Measurements from ENCODE around the gene LAMA3.

The LAMA3 gene

GRCh38 chr18:23935804-23936203, 246.6 kb downstream of the LAMA3 start:
- DNase-seq (ENCODE audit: low read depth in 3 of 3), result no peak

GRCh38 chr18:23936381-23936958, 247.2 kb downstream of the LAMA3 start:
- DNase-seq (ENCODE audit: low read depth in 3 of 3), result no peak

DNA sequence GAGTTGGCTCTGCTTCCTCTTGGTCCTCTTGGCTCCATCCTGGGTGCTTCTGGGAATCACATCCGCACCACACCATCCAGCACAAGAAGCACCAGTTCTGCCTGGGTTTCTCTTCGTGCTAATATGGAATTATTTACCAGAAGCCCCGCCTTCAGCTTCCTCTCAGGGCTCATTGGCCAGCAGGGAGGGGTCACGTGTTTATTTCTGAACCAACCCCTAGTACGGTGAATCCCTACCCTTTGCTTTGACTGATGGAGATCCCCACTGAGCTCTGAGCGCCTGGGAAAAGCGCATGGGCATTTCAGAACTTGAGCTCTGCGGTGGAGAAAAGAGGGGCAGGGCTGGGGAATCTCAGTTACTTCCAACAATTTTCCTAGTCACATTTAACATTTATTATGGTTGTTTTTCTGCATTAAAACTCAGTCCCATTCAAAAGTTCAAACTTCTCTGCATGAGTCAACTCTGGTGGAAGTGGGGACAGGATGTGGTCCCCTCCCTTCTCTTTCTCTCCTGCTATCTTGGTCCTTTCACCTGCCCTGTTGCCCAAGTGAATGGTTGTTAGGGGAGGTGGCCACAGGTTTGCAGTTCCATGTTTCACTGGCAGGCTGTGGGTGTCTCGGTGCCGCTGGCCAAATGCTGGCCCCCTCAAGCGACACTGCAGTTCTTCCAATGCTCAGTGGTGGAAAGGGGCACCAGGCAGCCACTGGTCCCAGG, 248.9 kb downstream of the LAMA3 start:
- DNase-seq (ENCODE audit: low read depth in 3 of 3), result no peak

GRCh38 chr18:23938901-23939341, 249.7 kb downstream of the LAMA3 start:
- DNase-seq (ENCODE audit: low read depth in 3 of 3), result no peak

GRCh38 chr18:23939366-23939765, 250.1 kb downstream of the LAMA3 start:
- no peak for DNase-seq (ENCODE audit: low read depth in 3 of 3)

- no peak for DNase-seq (ENCODE audit: low read depth in 3 of 3)
These were observed 250.6 kb downstream of the LAMA3 start for GRCh38 chr18:23939896-23940295.

- no peak for DNase-seq (ENCODE audit: low read depth in 3 of 3)
These were observed 252.5 kb downstream of the LAMA3 start for GRCh38 chr18:23941791-23942190.

- peak in 1 of 3 donors; percentile 42 for DNase-seq (ENCODE audit: low read depth in 3 of 3)
These were observed 253.9 kb downstream of the LAMA3 start for GRCh38 chr18:23943104-23943503.

- DNase-seq (ENCODE audit: low read depth in 3 of 3), result no peak
These were observed 254.8 kb downstream of the LAMA3 start for GRCh38 chr18:23943903-23944624.

- no peak for DNase-seq (ENCODE audit: low read depth in 3 of 3)
These were observed 256.3 kb downstream of the LAMA3 start for GRCh38 chr18:23945416-23946079.

DNA sequence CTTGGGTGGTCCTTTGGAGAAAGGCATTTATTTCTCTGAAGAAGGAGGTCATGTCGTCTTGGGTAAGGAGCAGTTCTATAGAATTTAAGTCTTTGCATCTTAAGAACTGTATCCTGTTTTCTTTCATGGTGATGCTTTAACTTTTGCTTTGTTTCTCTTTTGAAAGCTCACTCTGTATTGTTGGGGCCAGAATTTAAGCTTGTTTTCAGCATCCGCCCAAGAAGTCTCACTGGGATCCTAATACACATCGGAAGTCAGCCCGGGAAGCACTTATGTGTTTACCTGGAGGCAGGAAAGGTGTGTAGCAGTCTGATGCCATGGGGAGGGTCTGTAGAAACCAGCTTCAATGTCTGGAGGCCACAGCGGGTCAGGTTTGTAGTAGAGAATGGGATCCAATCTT, 260.6 kb downstream of the LAMA3 start:
- no peak for DNase-seq (ENCODE audit: low read depth in 3 of 3)

DNA sequence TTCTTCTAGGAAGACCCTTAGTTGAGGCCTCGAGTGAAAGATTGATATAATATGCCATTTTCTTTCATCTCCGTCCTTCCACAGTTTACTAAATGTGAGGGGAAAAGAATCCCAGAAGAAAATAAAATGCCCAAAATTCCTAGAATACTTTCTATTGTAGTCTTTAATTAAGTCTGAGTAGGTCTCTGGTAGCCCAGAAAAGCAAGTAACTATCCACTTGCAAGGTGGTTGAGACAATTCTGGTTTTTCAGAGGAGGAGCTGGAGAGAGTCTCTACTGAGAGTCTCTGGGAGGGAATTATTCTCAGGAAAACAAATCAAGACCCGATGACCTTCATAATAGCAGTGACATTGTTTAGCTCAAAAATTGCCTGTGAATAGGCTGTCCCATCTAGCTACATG, 261.4 kb downstream of the LAMA3 start:
- no peak for DNase-seq (ENCODE audit: low read depth in 3 of 3)

GRCh38 chr18:23951206-23951605, 262.0 kb downstream of the LAMA3 start:
- DNase-seq (ENCODE audit: low read depth in 3 of 3), result no peak

GRCh38 chr18:23953984-23954383, 264.7 kb downstream of the LAMA3 start:
- no peak for DNase-seq (ENCODE audit: low read depth in 3 of 3)

DNA sequence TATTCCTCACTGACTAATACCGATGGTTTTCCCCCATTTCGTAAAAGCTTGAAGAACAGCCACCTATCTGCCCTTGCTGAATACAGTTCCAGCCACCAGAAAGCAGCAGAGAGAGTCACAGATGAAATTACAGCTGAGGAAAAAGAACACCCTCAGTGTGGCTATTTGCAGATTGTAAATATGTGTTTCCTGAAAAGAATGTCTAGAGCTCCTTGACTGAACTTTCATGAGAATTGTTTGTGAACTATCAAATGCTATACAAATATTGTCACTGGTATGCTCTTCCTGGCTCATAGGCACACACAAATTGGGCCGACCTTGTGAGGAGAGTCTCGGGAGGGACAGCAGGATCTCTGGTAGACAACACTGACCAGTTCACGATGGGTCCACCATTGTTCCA, 267.2 kb downstream of the LAMA3 start:
- DNase-seq (ENCODE audit: low read depth in 3 of 3), result no peak

DNA sequence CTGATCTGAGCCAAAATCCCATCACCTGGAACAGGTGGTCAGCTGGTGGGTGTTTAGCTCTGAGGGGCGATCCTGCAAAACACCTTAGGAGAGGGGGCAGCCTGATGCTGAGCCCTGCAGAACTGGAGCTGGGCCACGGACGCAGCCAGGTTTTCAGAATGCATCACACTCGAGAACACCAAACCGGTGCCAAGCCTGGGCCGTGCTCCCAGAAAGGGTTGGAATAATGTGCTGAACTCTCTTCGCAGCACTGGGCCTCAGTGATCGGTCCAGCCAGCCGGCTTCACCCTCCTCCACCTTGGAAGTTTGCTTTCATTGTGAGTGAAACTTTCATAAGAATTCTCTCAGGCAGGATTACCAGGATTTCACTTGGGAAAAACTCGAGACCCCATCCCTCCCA, 268.8 kb downstream of the LAMA3 start:
- no peak for DNase-seq (ENCODE audit: low read depth in 3 of 3)

DNA sequence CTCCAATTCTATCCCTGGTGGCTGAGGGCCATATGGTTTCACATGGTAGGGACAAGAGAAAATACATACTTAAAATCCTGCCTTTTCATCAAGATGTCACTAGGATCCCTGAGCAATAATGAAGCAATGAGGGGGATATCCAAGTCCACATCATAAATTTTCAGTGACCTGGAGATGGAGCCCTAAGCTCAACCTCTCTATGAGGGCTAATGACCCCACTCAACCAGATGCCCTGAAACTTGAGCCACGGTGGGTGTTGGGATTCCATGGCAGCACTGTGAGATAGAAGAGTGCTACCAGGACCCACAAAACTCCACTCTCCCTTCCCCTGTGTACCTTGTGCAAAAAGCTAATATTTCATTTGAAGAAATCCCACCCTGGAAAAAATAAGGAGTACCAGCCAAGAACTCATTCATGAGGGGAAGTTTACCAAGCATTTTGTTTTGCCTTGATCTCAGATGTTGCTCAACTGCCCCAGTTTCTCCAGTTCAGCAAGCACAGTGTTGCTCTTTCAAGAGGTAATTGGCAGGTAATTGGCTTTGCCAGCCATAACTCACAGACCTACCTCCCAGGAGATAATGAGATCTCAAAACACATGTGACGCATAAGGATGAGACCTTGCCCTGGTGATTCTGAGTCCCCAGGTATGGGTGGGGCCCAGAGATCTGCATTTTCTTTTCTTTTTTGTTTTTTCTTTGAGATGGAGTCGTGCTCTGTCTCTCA, 274.4 kb downstream of the LAMA3 start:
- DNase-seq (ENCODE audit: low read depth in 3 of 3), result no peak

GRCh38 chr18:23964282-23965238, 275.3 kb downstream of the LAMA3 start:
- DNase-seq (ENCODE audit: low read depth in 3 of 3), result peak in 1 of 3 donors; percentile 31

DNA sequence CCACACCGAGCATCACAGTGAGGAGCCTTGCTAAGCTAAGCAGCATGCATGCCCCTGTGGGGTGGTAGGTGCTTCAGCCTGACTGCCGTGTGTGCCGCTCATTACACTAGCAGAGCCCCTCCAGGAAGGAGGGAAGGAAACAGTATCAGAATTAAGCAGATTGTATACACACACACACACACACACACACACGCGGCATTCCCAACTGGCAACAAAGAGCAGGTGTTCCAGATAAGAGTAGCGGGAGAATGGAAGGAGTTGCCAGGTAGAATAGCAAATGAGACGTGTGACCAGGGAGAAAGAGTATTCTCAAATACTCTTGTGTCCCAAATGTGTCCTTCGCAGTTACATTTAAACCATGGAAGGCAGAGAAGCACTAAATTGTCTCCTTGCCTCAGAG, 277.7 kb downstream of the LAMA3 start:
- DNase-seq (ENCODE audit: low read depth in 3 of 3), result no peak

- DNase-seq (ENCODE audit: low read depth in 3 of 3), result no peak
These were observed 278.3 kb downstream of the LAMA3 start for GRCh38 chr18:23967321-23968089.

Data from stimulated activated CD4-positive, alpha-beta T cell treated with anti-CD3 and anti-CD28 coated beads, TNF-alpha, amount 100 ng/mL, for 48 hours (primary cell).